Panc1 (cell line): ENCODE measurements around the gene ASAH2. TPM values are rescaled to one million over a fixed set of nuclear protein-coding genes. Genes with fewer than 3 reads are reported as not detected.

Experiments
- ATAC-seq: fragments of 200-7000 bp; cut with Tn5 transposase; 2 replicates; pipeline ENCODE4 v1.9.1; 2020; ENCODE audit warnings: mild to moderate bottlenecking, moderate library complexity
- BruUV-seq: library from RNA; stranded (reverse); fragments of 400-500 nt; replicated peaks from 2 replicates; lab custom pipeline; 2021; lab: Mats Ljungman, UMichigan
- CTCF ChIA-PET: fragments of 300-600 bp; sonication (Branson Sonifier 250); formaldehyde crosslinking; loops from one replicate; lab custom pipeline; 2022; ENCODE audit warnings: antibody characterized with exemption; lab: Charles Lee
- POLR2A ChIA-PET: fragments of 300-600 bp; sonication (Branson Sonifier 250); formaldehyde crosslinking; loops from one replicate; lab custom pipeline; 2022; ENCODE audit warnings: antibody characterized with exemption; lab: Charles Lee
- DNase-seq: peaks from one replicate; pipeline ENCODE4 v3.0.0-alpha.2; 2010; ENCODE audit warnings: low read depth, low spot score
- H3K27ac ChIP-seq: 2 replicates; pipeline ENCODE4 v1.5.1; 2011; ENCODE audit warnings: mild to moderate bottlenecking, low read length, inconsistent platforms
- H3K27me3 ChIP-seq: fragments of 200-500 bp; sonication (Bioruptor generic); 2 replicates; pipeline ENCODE4 v1.6.0; 2014; ENCODE audit warnings: low read length, inconsistent platforms; ENCODE audit not compliant: control insufficient read depth, insufficient read depth
- H3K36me3 ChIP-seq: fragments of 200-500 bp; sonication (Bioruptor generic); 2 replicates; pipeline ENCODE4 v1.5.1; 2014; ENCODE audit warnings: inconsistent platforms, mild to moderate bottlenecking, low read length, moderate library complexity; ENCODE audit not compliant: control insufficient read depth, insufficient read depth
- H3K4me1 ChIP-seq: 2 replicates; pipeline ENCODE4 v1.5.1; 2011; ENCODE audit warnings: inconsistent platforms, mild to moderate bottlenecking, low read length, moderate library complexity; ENCODE audit not compliant: control insufficient read depth, insufficient read depth
- H3K4me3 ChIP-seq, 2 experiments: 2 replicates each; pipeline ENCODE4 v1.5.1; 2011 to 2012; ENCODE audit warnings: low read depth in 2 of 2, low read length in 2 of 2, mild to moderate bottlenecking in 2 of 2, inconsistent platforms in 1 of 2, moderate library complexity in 1 of 2
- H3K9me3 ChIP-seq: fragments of 200-500 bp; sonication (Bioruptor generic); 2 replicates; pipeline ENCODE4 v1.5.1; 2014; ENCODE audit warnings: low read depth, mild to moderate bottlenecking, inconsistent platforms, low read length, moderate library complexity; ENCODE audit not compliant: control insufficient read depth, insufficient read depth
- POLR2AphosphoS5 ChIP-seq: IDR thresholded peaks from 2 replicates; pipeline ENCODE4 v1.6.1; 2012; ENCODE audit warnings: mild to moderate bottlenecking, low read depth, low read length, moderate library complexity
- REST ChIP-seq, 2 experiments: IDR thresholded peaks; 2 replicates each; pipeline ENCODE4 v1.6.1; 2011 to 2012; ENCODE audit warnings: low read depth in 2 of 2, control low read depth in 1 of 2, low read length in 1 of 2, mild to moderate bottlenecking in 1 of 2, moderate library complexity in 1 of 2; ENCODE audit not compliant: insufficient read depth in 1 of 2
- SIN3A ChIP-seq: IDR thresholded peaks from 2 replicates; pipeline ENCODE4 v1.6.1; 2012; ENCODE audit warnings: low read depth, mild to moderate bottlenecking, low read length, moderate library complexity, borderline replicate concordance; ENCODE audit not compliant: insufficient read depth
- TCF7L2 ChIP-seq: IDR thresholded peaks from 2 replicates; pipeline ENCODE4 v1.6.1; 2011; ENCODE audit warnings: mild to moderate bottlenecking, low read depth, low read length, inconsistent platforms
- in situ Hi-C: cut with HindIII; loops from 2 replicates; pipeline ENCODE4 v1.10.0; 2016; ENCODE audit warnings: low sequenced_read_pairs, low pct_unique_long_range_greater_than_20kb
- intact Hi-C: fragments of 100-400 bp; cut with micrococcal nuclease; formaldehyde crosslinking; loops from one replicate; pipeline ENCODE4 v1.10.0; 2022; ENCODE audit not compliant: unreplicated experiment
- total RNA-seq: library from RNA; stranded (reverse); gene quantifications from one replicate; pipeline ENCODE4 v1.2.1, GENCODE V29; 2021; ENCODE audit not compliant: unreplicated experiment
- TF ChIP-seq, protein P1 (sequence below): fragments of 450-650 bp; IDR thresholded peaks from 2 replicates; pipeline ENCODE4 v1.5.1; 2017; ENCODE audit warnings: mild to moderate bottlenecking

ASAH2 gene
- total RNA-seq, 1 experiment from 2014 or later, result 6.5 TPM

DNA sequence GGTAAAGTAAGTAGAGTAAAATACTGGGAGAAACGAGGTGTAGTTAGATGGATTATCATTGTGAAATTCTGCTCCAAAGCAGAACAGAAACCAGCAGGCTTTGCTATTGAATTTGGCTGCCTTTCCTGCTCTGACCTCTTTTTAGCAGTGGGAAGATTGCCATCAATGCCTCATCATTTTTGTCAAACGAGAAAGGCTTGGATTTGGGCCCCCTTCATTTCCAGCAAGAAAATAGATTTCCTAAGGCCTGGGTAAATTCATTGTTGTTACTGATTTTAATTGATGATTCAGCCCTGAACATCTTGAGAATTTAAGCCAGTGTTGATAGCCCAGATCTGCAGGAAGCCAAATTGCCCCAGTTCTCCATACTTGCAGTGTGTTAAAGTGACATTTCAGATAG, 35.2 kb upstream of the ASAH2 start:
- DNase-seq, result no peak
- Histone ChIP-seq H3K4me1 (no peaks in the 10 kb centered on the region), H3K27me3 (peaks cover 5% of the 10 kb centered on the region), H3K27ac (no peak overlapping the region), H3K4me3 (no peak overlapping the region), H3K9me3 (no peaks in the 10 kb centered on the region), H3K36me3 (no peaks in the 10 kb centered on the region)
- ChIA-PET POLR2A (no interaction called here), CTCF (no interaction called here)
- no TSS peak for BruUV-seq
- no peak for ATAC-seq
- TF ChIP-seq POLR2AphosphoS5 (no peak), SIN3A (no peak), TCF7L2 (no peak)
- in situ Hi-C loops, result no loop called here
- intact Hi-C loops, result no loop called here

- Histone ChIP-seq H3K27me3 (peaks cover 23% of the 10 kb centered on the region), H3K4me3 (no peak overlapping the region), H3K36me3 (no peaks in the 10 kb centered on the region), H3K9me3 (no peaks in the 10 kb centered on the region), H3K4me1 (no peaks in the 10 kb centered on the region), H3K27ac (no peak overlapping the region)
- DNase-seq (no peak), ATAC-seq (no peak)
- in situ Hi-C loops (no loop called here), intact Hi-C loops (no loop called here)
- ChIA-PET CTCF (no interaction called here), POLR2A (no interaction called here)
- TF ChIP-seq, protein P1, sequence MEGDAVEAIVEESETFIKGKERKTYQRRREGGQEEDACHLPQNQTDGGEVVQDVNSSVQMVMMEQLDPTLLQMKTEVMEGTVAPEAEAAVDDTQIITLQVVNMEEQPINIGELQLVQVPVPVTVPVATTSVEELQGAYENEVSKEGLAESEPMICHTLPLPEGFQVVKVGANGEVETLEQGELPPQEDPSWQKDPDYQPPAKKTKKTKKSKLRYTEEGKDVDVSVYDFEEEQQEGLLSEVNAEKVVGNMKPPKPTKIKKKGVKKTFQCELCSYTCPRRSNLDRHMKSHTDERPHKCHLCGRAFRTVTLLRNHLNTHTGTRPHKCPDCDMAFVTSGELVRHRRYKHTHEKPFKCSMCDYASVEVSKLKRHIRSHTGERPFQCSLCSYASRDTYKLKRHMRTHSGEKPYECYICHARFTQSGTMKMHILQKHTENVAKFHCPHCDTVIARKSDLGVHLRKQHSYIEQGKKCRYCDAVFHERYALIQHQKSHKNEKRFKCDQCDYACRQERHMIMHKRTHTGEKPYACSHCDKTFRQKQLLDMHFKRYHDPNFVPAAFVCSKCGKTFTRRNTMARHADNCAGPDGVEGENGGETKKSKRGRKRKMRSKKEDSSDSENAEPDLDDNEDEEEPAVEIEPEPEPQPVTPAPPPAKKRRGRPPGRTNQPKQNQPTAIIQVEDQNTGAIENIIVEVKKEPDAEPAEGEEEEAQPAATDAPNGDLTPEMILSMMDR, result no peak
- no peak for TF ChIP-seq TCF7L2
- TF ChIP-seq SIN3A, result no peak
- no peak for TF ChIP-seq POLR2AphosphoS5
- no peak for TF ChIP-seq REST (IDR thresholded peaks at IDR 0.05; ENCODE audit: insufficient read depth in 1 of 2, low read depth in 2 of 2, low read length in 1 of 2)
- BruUV-seq, result no TSS peak
These were observed 30.7 kb upstream of the ASAH2 start for GRCh38 chr10:50281967-50282522.

GRCh38 chr10:50281210-50281966, 30.1 kb upstream of the ASAH2 start:
- TF ChIP-seq TCF7L2 (no peak), SIN3A (no peak), POLR2AphosphoS5 (no peak), REST (IDR thresholded peaks at IDR 0.05; ENCODE audit: insufficient read depth in 1 of 2, low read depth in 2 of 2, low read length in 1 of 2) (no peak)
- TF ChIP-seq, protein P1, result no peak
- Histone ChIP-seq H3K27ac (no peak overlapping the region), H3K4me1 (no peaks in the 10 kb centered on the region), H3K36me3 (no peaks in the 10 kb centered on the region), H3K4me3 (no peak overlapping the region), H3K27me3 (peaks cover 30% of the 10 kb centered on the region), H3K9me3 (no peaks in the 10 kb centered on the region)
- BruUV-seq, result no TSS peak
- DNase-seq (no peak), ATAC-seq (no peak)
- in situ Hi-C loops (no loop called here), intact Hi-C loops (no loop called here)
- ChIA-PET POLR2A (no interaction called here), CTCF (no interaction called here)
